HL-60 (cell line): ENCODE measurements around the gene JAML.

Experiments
- DNase-seq, 2 experiments: peaks; one replicate each; pipeline ENCODE4 v3.0.0-alpha.2; 2010 to 2020; ENCODE audit warnings: low read depth in 1 of 2, low spot score in 1 of 2
- H3K27ac ChIP-seq: fragments of 250-450 bp; sonication (Bioruptor Pico); replicated peaks from 2 replicates; pipeline ENCODE4 v1.5.1; 2020; ENCODE audit warnings: mild to moderate bottlenecking, moderate library complexity
- H3K27me3 ChIP-seq: fragments of 250-450 bp; sonication (Bioruptor Pico); 2 replicates; pipeline ENCODE4 v1.5.1; 2021; ENCODE audit warnings: mild to moderate bottlenecking, moderate library complexity; ENCODE audit not compliant: insufficient read depth, poor library complexity, severe bottlenecking
- H3K4me3 ChIP-seq: replicated peaks from 2 replicates; pipeline ENCODE4 v1.5.1; 2011; ENCODE audit warnings: mild to moderate bottlenecking, control low read depth, low read length; ENCODE audit not compliant: insufficient read depth
- GABPA ChIP-seq: IDR thresholded peaks from 2 replicates; pipeline ENCODE4 v1.6.1; 2012; ENCODE audit warnings: low read depth
- POLR2AphosphoS5 ChIP-seq: IDR thresholded peaks from 2 replicates; pipeline ENCODE4 v1.6.1; 2012; ENCODE audit warnings: low read depth
- SPI1 ChIP-seq: IDR thresholded peaks from 2 replicates; pipeline ENCODE4 v1.6.1; 2012; ENCODE audit warnings: low read depth, mild to moderate bottlenecking, borderline replicate concordance
- long read RNA-seq: library from polyadenylated mRNA; unstranded; transcript quantifications from one replicate; pipeline ENCODE4 v2.0.0, GENCODE V29; 2020
- TF ChIP-seq, protein P1 (sequence below): IDR thresholded peaks from 2 replicates; pipeline ENCODE4 v1.6.1; 2012; ENCODE audit warnings: low read depth; ENCODE audit not compliant: insufficient replicate concordance
- TF ChIP-seq, protein P2 (sequence below): IDR thresholded peaks from one replicate; pipeline ENCODE4 v1.5.1; 2011; ENCODE audit warnings: low read length, control low read depth, inconsistent platforms; ENCODE audit not compliant: insufficient read depth

Gene JAML, protein sequence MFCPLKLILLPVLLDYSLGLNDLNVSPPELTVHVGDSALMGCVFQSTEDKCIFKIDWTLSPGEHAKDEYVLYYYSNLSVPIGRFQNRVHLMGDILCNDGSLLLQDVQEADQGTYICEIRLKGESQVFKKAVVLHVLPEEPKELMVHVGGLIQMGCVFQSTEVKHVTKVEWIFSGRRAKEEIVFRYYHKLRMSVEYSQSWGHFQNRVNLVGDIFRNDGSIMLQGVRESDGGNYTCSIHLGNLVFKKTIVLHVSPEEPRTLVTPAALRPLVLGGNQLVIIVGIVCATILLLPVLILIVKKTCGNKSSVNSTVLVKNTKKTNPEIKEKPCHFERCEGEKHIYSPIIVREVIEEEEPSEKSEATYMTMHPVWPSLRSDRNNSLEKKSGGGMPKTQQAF
- long read RNA-seq, partial matches to known transcripts = 0 of 3 reads
- long read RNA-seq, other reads (novel, unspliced or antisense) = 0 of 3 reads

DNA sequence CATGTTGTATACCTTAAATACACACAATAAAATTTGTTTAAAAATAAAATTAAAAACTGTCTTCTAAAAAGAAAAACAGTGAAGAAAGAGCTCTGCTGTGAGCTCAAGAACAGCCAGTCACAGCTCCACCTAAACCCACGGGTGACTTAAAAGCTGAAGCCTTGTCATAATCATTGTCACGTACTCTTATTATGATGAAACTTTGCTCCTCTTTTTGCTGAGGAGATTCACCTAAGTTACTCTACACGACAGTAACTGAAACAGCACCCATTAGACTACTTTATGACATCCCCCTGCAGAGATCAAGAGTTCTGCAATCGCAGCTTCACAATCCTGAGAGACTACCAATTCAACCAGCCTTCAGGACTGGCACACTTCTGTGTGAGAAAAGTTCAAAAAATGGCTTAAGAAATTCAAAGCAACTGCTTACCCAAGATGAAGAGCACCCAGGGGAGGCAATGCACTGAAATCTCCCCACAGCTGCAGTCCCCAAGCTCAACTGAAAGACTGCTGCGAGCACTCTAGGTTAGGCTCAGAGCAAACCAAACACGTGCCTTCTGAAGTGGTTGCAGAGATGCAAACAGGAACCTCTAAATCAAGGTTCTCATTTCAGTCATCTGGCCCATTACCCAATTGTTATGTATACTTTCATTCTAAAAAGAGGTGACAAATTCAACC lies at the start of gene JAML:
JAML (minus strand) TSS at position 501 of the 678 bp plus-strand sequence. CDS start 10,145 bp downstream, outside the sequence.
- H3K27ac ChIP-seq = peak within 1 kb of the TSS; percentile 63

DNA sequence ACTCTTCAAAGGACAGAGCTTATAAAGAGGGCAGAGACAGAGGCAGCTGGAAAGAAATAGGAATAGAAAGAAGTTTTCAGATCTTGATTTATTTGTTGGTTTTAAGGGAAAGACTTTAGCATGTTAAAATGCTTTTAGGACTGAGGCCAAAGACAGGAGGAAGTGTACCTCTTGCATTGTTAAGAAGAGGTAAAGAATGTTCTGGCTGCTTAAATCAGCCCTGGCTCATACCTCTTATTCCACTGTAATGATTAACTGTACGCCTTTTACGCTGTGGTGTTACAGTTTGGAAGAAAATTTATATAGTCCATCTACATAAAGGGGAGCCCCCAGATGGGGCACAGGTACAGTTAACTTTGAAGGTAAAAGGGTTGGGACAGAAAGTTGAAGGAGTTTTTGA lies 49.4 kb upstream of the JAML start:
- TF ChIP-seq, protein P1, sequence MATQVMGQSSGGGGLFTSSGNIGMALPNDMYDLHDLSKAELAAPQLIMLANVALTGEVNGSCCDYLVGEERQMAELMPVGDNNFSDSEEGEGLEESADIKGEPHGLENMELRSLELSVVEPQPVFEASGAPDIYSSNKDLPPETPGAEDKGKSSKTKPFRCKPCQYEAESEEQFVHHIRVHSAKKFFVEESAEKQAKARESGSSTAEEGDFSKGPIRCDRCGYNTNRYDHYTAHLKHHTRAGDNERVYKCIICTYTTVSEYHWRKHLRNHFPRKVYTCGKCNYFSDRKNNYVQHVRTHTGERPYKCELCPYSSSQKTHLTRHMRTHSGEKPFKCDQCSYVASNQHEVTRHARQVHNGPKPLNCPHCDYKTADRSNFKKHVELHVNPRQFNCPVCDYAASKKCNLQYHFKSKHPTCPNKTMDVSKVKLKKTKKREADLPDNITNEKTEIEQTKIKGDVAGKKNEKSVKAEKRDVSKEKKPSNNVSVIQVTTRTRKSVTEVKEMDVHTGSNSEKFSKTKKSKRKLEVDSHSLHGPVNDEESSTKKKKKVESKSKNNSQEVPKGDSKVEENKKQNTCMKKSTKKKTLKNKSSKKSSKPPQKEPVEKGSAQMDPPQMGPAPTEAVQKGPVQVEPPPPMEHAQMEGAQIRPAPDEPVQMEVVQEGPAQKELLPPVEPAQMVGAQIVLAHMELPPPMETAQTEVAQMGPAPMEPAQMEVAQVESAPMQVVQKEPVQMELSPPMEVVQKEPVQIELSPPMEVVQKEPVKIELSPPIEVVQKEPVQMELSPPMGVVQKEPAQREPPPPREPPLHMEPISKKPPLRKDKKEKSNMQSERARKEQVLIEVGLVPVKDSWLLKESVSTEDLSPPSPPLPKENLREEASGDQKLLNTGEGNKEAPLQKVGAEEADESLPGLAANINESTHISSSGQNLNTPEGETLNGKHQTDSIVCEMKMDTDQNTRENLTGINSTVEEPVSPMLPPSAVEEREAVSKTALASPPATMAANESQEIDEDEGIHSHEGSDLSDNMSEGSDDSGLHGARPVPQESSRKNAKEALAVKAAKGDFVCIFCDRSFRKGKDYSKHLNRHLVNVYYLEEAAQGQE = no peak
- TF ChIP-seq, protein P2, sequence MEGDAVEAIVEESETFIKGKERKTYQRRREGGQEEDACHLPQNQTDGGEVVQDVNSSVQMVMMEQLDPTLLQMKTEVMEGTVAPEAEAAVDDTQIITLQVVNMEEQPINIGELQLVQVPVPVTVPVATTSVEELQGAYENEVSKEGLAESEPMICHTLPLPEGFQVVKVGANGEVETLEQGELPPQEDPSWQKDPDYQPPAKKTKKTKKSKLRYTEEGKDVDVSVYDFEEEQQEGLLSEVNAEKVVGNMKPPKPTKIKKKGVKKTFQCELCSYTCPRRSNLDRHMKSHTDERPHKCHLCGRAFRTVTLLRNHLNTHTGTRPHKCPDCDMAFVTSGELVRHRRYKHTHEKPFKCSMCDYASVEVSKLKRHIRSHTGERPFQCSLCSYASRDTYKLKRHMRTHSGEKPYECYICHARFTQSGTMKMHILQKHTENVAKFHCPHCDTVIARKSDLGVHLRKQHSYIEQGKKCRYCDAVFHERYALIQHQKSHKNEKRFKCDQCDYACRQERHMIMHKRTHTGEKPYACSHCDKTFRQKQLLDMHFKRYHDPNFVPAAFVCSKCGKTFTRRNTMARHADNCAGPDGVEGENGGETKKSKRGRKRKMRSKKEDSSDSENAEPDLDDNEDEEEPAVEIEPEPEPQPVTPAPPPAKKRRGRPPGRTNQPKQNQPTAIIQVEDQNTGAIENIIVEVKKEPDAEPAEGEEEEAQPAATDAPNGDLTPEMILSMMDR = no peak
- no peak for TF ChIP-seq POLR2AphosphoS5
- no peak for TF ChIP-seq GABPA
- TF ChIP-seq SPI1 = no peak
- H3K27ac ChIP-seq = no peak overlapping the region
- DNase-seq = no peak

More for the DNA sequence above, at the start of gene JAML:
- peak; percentile 56 to 87 for DNase-seq
- TF ChIP-seq, protein P1 = no peak
- TF ChIP-seq SPI1 (no peak), POLR2AphosphoS5 (peak; percentile 47; the same call in 1 of the 2 replicates), GABPA (no peak)
- TF ChIP-seq, protein P2 = no peak
- Histone ChIP-seq H3K4me3 (peak within 1 kb of the TSS; percentile 5; the same call in 1 of the 2 replicates), H3K27me3 (no peaks in the 10 kb centered on the region)

DNA sequence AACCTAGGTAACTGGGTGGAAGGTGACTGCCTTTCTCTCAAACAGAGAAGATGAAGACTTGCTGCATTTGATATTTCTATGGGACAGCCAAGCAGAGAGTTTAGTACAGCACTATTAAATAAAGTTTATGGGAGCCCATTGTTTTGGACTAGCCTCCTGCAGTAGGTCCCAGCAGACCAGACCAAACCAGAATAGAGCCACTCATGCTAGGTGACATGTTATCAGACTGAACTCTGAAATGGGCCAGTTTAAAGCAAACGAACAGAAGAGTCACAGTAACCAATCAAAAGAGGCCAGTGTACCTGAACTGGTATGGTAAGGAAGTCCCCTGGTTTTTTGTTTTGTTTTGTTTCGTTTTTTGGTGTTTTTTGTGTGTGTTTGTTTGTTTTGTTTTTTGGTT lies 47.2 kb upstream of the JAML start:
- H3K4me3 ChIP-seq = no peak overlapping the region
- H3K27me3 ChIP-seq = no peaks in the 10 kb centered on the region
- TF ChIP-seq, protein P2 = no peak
- TF ChIP-seq GABPA = no peak
- TF ChIP-seq, protein P1 = no peak
- TF ChIP-seq SPI1 = no peak
- no peak for TF ChIP-seq POLR2AphosphoS5
- DNase-seq = no peak
- no peak overlapping the region for H3K27ac ChIP-seq

More for the DNA sequence above, 49.4 kb upstream of the JAML start:
- Histone ChIP-seq H3K4me3 (no peak overlapping the region), H3K27me3 (no peaks in the 10 kb centered on the region)
